Kidney epithelial cell (primary cell): Measurements from ENCODE around the gene LPAR1. TPM values are rescaled to one million over a fixed set of nuclear protein-coding genes. Genes with fewer than 3 reads are reported as not detected.
A peak's percentile ranks its signal among the peaks of the same experiment; 100 is the strongest.

Experiments
- DNase-seq: peaks from one replicate; pipeline ENCODE4 v3.0.0-alpha.2; 2010; ENCODE audit warnings: low read depth
- H3K27me3 ChIP-seq: 2 replicates; pipeline ENCODE4 v1.6.0; 2011; ENCODE audit warnings: low read length; ENCODE audit not compliant: control insufficient read depth, insufficient read depth
- H3K36me3 ChIP-seq: 2 replicates; pipeline ENCODE4 v1.5.1; 2011; ENCODE audit warnings: low read length; ENCODE audit not compliant: control insufficient read depth, insufficient read depth
- H3K4me3 ChIP-seq: 2 replicates; pipeline ENCODE4 v1.5.1; 2011; ENCODE audit warnings: low read depth, mild to moderate bottlenecking, control low read depth, low read length
- CTCF ChIP-seq: IDR thresholded peaks from 2 replicates; pipeline ENCODE4 v1.5.1; 2011; ENCODE audit warnings: mild to moderate bottlenecking, moderate library complexity, low read length, control low read depth, inconsistent platforms; ENCODE audit not compliant: insufficient read depth, poor library complexity, severe bottlenecking
- total RNA-seq: library from RNA; depleted of rRNA; stranded (reverse); fragments of >200 nt; gene quantifications from 2 replicates; pipeline ENCODE4 v1.2.3, GENCODE V29; 2015

The LPAR1 gene
- total RNA-seq, 1 donor from 2014 or later: 6.4 TPM

GRCh38 chr9:110919609-110920008 lies 118.7 kb downstream of the LPAR1 start:
- no peak overlapping the region for H3K4me3 ChIP-seq
- peak; percentile 57 for DNase-seq
- TF ChIP-seq CTCF: peak; percentile 10
- no peaks in the 10 kb centered on the region for H3K27me3 ChIP-seq
- no peaks in the 10 kb centered on the region for H3K36me3 ChIP-seq

- no peaks in the 10 kb centered on the region for H3K27me3 ChIP-seq
- no peak for DNase-seq
- no peak for TF ChIP-seq CTCF
- H3K36me3 ChIP-seq: no peaks in the 10 kb centered on the region
- no peak overlapping the region for H3K4me3 ChIP-seq
Observed at GRCh38 chr9:110919050-110919435, 119.2 kb downstream of the LPAR1 start.

- no peaks in the 10 kb centered on the region for H3K27me3 ChIP-seq
- no peak for TF ChIP-seq CTCF
- H3K36me3 ChIP-seq: no peaks in the 10 kb centered on the region
- H3K4me3 ChIP-seq: no peak overlapping the region
- no peak for DNase-seq
Observed at GRCh38 chr9:110918316-110919049, 119.8 kb downstream of the LPAR1 start.

GRCh38 chr9:110916403-110916802 lies 121.9 kb downstream of the LPAR1 start:
- TF ChIP-seq CTCF: no peak
- DNase-seq: no peak
- no peak overlapping the region for H3K4me3 ChIP-seq
- no peaks in the 10 kb centered on the region for H3K27me3 ChIP-seq
- H3K36me3 ChIP-seq: no peaks in the 10 kb centered on the region

GRCh38 chr9:110912419-110913291 lies 125.6 kb downstream of the LPAR1 start:
- no peaks in the 10 kb centered on the region for H3K36me3 ChIP-seq
- no peaks in the 10 kb centered on the region for H3K27me3 ChIP-seq
- H3K4me3 ChIP-seq: no peak overlapping the region
- DNase-seq: no peak
- no peak for TF ChIP-seq CTCF
